ENCODE measurements around the gene DYNC2I2. TPM values are rescaled to one million over a fixed set of nuclear protein-coding genes. Genes with fewer than 3 reads are reported as not detected.

Gene DYNC2I2
- total and polyA plus RNA-seq, 4 donors = 10.9 to 58.0 (median 19.6) TPM

GRCh38 chr9:128617943-128618342, 38.7 kb downstream of the DYNC2I2 start:
- Histone ChIP-seq H3K4me1 (ENCODE audit: control insufficient read depth in 4 of 4, insufficient read depth in 4 of 4, low read length in 3 of 4) (no peaks in the 10 kb centered on the region), H3K27ac (ENCODE audit: low read depth in 1 of 2, low read length in 2 of 2) (no peak overlapping the region), H3K9ac (ENCODE audit: low read depth in 1 of 2, low read length in 2 of 2) (no peak overlapping the region), H3K36me3 (ENCODE audit: control insufficient read depth in 4 of 4, insufficient read depth in 3 of 4, low read depth in 1 of 4, low read length in 3 of 4) (peaks cover 49 to 81% (median 63%) of the 10 kb centered on the region in 4 donors), H3K27me3 (ENCODE audit: control insufficient read depth in 4 of 4, insufficient read depth in 4 of 4, low read length in 3 of 4) (no peaks in the 10 kb centered on the region), H3K9me3 (ENCODE audit: control insufficient read depth in 4 of 4, low read length in 3 of 4) (no peaks in the 10 kb centered on the region), H3K4me3 (ENCODE audit: low read depth in 1 of 3, low read length in 3 of 3) (no peak overlapping the region)
- 92% methylated on average over 8 of the region's 8 CpGs for WGBS
- TF ChIP-seq HNF4G (IDR thresholded peaks at IDR 0.05) = no peak
- TF ChIP-seq YY1 (IDR thresholded peaks at IDR 0.05) = no peak
- no peak for TF ChIP-seq REST (IDR thresholded peaks at IDR 0.05)
- no peak for TF ChIP-seq RXRA (IDR thresholded peaks at IDR 0.05)
- no peak for TF ChIP-seq NR2F2 (IDR thresholded peaks at IDR 0.05)
- TF ChIP-seq CTCF (IDR thresholded peaks at IDR 0.05; ENCODE audit: low read depth, low read length, missing input control) = no peak
- no peak for TF ChIP-seq ZBTB33 (IDR thresholded peaks at IDR 0.05)
- TF ChIP-seq FOXA2 (IDR thresholded peaks at IDR 0.05) = no peak
- TF ChIP-seq RAD21 (IDR thresholded peaks at IDR 0.05) = no peak
- TF ChIP-seq HNF4A (conservative IDR thresholded peaks at IDR 0.05) = no peak
- TF ChIP-seq ATF3 (IDR thresholded peaks at IDR 0.05) = no peak
- TF ChIP-seq TAF1 (conservative IDR thresholded peaks at IDR 0.05) = no peak
- no peak for TF ChIP-seq MAX (IDR thresholded peaks at IDR 0.05)
- DNase-seq (ENCODE audit: low spot score) = no peak

- no peaks in the 10 kb centered on the region for H3K9me3 ChIP-seq (ENCODE audit: control insufficient read depth in 4 of 4, low read length in 3 of 4)
- peaks cover 42 to 79% (median 67%) of the 10 kb centered on the region in 4 donors for H3K36me3 ChIP-seq (ENCODE audit: control insufficient read depth in 4 of 4, insufficient read depth in 3 of 4, low read depth in 1 of 4, low read length in 3 of 4)
- no peak overlapping the region for H3K27ac ChIP-seq (ENCODE audit: low read depth in 1 of 2, low read length in 2 of 2)
- no peak for DNase-seq (ENCODE audit: low spot score)
- WGBS = 97% methylated on average over 12 of the region's 12 CpGs
- H3K27me3 ChIP-seq (ENCODE audit: control insufficient read depth in 4 of 4, insufficient read depth in 4 of 4, low read length in 3 of 4) = no peaks in the 10 kb centered on the region
- H3K4me1 ChIP-seq (ENCODE audit: control insufficient read depth in 4 of 4, insufficient read depth in 4 of 4, low read length in 3 of 4) = peaks cover 0 to 14% (median 11%) of the 10 kb centered on the region in 4 donors
- H3K9ac ChIP-seq (ENCODE audit: low read depth in 1 of 2, low read length in 2 of 2) = no peak overlapping the region
- H3K4me3 ChIP-seq (ENCODE audit: low read depth in 1 of 3, low read length in 3 of 3) = no peak overlapping the region
- no peak for TF ChIP-seq ZBTB33 (IDR thresholded peaks at IDR 0.05)
- TF ChIP-seq FOXA1 (IDR thresholded peaks at IDR 0.05) = no peak
- no peak for TF ChIP-seq HNF4G (IDR thresholded peaks at IDR 0.05)
- TF ChIP-seq ATF3 (IDR thresholded peaks at IDR 0.05) = no peak
- TF ChIP-seq MAX (IDR thresholded peaks at IDR 0.05) = no peak
- TF ChIP-seq JUND (IDR thresholded peaks at IDR 0.05) = no peak
- no peak for TF ChIP-seq RAD21 (IDR thresholded peaks at IDR 0.05)
- no peak for TF ChIP-seq FOXA2 (IDR thresholded peaks at IDR 0.05)
- no peak for TF ChIP-seq SP1 (IDR thresholded peaks at IDR 0.05)
- no peak for TF ChIP-seq EGR1 (IDR thresholded peaks at IDR 0.05; ENCODE audit: low read depth in 2 of 2)
- no peak for TF ChIP-seq HNF4A (conservative IDR thresholded peaks at IDR 0.05)
- no peak for TF ChIP-seq YY1 (IDR thresholded peaks at IDR 0.05)
- no peak for TF ChIP-seq TAF1 (conservative IDR thresholded peaks at IDR 0.05)
- no peak for TF ChIP-seq GABPA (IDR thresholded peaks at IDR 0.05 in 1 of 2, conservative IDR thresholded peaks at IDR 0.05 in 1 of 2)
Observed at GRCh38 chr9:128615571-128615970, 41.1 kb downstream of the DYNC2I2 start.
